HT-29 (cell line): Measurements from ENCODE around the gene MIB2. TPM values are rescaled to one million over a fixed set of nuclear protein-coding genes. Genes with fewer than 3 reads are reported as not detected.
"Not testable (repeated sequence)": the region's sequence is repeated elsewhere in the genome, so short reads cannot be mapped to it uniquely, and the experiment has no call there.

Source experiments
- DNase-seq: peaks from one replicate; pipeline ENCODE4 v3.0.0-alpha.2; 2015; ENCODE audit warnings: low spot score
- total RNA-seq: library from RNA; depleted of rRNA; stranded (reverse); fragments of >200 nt; shearing (Covaris generic); gene quantifications from 2 replicates; pipeline ENCODE4 v1.2.3, GENCODE V29; 2014; rRNA removed

Gene MIB2
- 65.3 and 89.0 TPM in 2 replicates for total RNA-seq

GRCh38 chr1:1615256-1616044 is at the start of gene MIB2:
TSS of gene MIB2 (plus strand) at chr1:1615500. CDS start at chr1:1623453, 7,953 bp downstream.
- peak; percentile 97 for DNase-seq

DNA sequence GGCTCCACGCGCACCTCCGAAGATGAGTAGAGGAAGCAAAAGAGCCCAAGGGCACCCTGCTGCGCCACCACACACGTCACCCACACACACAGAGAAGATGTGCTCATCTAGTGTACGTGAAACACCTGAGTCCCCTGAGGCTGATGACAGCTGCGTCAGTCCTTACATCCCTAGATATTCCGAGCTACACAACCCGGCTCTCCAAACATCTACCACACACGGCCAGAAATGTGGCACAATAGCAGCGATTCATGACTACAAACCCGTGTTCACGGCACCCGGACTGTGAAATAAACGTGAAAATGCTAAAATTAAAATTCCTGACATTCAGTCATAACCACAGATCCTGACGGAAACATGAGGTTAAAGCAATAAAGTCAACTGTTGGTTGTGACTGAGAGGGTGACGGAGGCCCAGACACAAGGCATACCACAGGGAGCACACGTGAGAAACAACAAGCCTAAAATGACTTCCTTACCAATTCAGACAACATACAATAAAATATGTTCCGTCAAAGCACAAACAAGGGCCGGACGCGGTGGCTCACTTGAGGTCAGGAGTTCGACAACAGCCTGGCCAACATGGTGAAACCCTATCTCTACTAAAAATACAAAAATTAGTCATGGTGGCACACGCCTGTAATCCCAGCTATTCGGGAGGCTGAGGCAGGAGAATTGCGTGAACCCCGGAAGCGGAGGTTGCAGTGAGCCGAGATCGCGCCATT is 48.0 kb upstream of the MIB2 start:
- DNase-seq = no peak

DNA sequence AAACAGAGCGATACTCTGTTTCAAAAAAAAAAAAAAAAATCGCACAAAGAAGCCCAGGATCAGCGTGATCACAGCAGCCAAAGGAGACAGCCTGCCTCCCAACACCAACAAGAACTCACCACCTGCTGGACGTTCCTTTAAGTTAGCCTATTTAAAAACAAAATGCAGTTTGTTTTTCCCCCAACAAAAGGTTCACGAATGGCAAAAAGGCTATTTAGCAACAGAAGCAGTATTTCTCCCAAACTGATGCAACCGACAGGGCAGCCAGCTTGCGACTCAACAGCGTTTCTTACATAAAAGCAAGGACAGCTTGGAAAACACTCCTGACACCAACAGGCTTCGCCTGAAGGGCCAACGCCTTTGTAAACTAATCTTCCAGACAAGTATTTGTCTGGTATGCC is 47.4 kb upstream of the MIB2 start:
- no peak for DNase-seq

- DNase-seq = no peak
Observed at GRCh38 chr1:1569341-1569740, 46.0 kb upstream of the MIB2 start.

DNA sequence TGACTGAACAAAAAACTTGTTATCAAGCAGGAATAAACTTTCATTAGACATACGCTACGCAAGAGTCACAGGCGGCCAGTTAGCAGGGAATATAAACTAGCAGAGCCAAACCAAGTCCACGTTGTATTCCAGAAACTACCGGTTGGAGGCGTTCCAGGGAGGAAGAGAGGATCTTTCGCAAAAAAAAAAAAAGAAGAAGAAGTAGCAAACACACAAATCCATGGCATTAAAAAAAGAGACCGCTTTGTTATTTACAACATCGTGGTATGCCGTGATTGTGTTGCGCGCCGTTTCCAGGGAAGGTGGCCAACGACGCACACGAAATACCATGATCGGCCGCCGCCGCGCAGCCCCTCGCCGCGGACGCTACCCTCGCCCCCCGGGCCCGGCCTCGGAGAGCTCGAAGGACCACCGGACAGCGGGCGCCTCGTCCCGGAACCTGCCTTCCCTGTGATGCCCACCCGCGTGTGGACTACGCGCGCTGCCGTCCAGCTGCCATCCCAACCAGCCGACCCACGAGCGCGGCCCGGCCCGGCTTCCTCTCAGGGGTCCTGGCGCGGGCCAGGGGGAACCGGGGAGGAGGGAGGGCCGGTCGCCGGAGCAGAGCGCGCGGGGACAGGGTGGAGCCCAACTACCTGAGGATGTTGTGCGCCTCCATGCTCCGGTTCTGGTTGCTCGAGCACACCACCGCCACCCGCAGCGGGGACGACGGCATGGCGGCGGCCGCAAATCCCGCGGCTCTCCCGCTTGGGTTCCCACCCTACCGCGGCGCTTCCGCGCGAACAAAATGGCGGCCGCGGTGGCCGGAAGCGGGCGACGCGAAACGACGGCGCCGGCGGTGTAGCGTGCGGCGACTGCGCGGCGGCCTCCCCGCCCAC is 41.2 kb upstream of the MIB2 start:
- peak; percentile 67 for DNase-seq

- DNase-seq = peak; percentile 94
Observed at GRCh38 chr1:1574721-1575537, 40.4 kb upstream of the MIB2 start, which contains the start of gene SSU72. TSS of gene SSU72 (minus strand) at chr1:1574863. CDS start at chr1:1574557, 306 bp downstream.

GRCh38 chr1:1577367-1578011 is 37.8 kb upstream of the MIB2 start:
- DNase-seq = no peak

DNA sequence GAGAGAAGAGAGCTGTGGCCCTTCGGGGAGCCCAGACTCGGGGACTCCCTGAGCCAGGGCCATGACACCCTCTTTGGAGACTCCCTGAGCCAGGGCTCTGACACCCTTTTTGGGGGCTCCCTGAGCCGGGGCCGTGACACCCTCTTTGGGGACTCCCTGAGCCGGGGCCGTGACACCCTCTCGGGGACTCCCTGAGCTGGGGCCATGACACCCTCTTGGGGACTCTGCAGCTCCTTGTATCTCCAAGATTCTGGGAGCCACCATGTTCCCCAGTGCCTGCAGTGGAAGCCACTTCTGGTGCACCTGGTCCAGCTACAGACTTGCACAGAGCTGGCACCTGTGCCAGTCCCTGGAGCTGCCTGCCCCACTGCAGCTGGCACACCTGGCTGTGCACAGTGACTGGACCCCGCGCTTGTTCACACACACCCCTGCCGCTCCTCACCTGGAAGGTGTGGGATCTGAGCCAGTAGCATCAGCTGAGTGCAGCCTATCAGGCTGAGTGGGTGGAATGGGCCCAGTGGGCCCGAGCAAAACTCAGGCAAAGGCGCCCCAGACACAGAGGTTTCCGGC is 36.8 kb upstream of the MIB2 start:
- no peak for DNase-seq

- DNase-seq = no peak
Observed at GRCh38 chr1:1582585-1583346, 32.5 kb upstream of the MIB2 start.

- no peak for DNase-seq
Observed at GRCh38 chr1:1583347-1584010, 31.8 kb upstream of the MIB2 start.

DNA sequence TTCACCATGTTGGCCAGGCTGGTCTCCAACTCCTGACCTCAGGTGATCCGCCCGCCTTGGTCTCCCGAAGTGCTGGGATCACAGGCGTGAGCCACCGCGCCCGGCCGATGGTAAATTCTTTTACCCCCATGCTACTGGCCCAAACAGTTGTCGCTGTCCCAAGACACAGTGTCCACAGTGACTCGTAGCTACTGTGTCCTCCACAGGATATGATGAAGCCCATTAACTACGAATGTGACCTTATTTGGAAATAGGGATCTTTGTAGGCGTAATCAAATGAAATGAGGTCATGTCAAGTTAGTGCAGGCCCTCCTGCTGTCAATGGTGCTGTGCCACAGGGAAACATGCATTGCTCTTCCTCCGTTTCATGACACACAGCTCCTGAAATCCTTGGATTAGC is 23.8 kb upstream of the MIB2 start:
- no peak for DNase-seq

GRCh38 chr1:1593834-1594601 is 21.3 kb upstream of the MIB2 start:
- no peak for DNase-seq

DNA sequence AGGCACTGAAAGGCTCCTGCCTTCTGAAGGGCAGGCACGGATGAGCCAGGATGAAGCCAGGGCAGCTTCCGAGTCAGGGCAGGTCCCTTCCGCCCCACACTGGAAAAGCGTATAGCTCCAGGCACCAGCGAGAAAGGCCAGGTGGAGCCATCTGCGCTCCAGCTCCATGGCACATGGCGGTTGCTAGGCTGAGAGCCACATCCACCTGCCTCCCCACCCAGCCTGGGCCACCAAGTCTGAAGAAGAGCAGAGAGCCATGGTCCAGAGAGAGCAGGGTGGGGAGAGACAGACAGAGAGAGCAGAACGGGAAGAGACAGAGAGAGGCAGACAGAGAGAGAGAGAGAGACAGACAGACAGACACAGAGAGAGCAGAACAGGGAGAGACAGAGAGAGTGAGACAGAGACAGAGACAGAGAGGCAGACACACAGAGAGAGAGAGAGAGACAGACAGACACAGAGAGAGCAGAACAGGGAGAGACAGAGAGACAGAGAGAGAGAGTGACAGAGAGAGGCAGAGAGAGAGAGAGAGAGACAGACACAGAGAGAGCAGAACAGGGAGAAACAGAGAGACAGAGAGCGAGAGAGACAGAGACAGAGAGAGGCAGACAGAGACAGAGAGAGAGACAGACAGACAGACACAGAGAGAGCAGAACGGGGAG is 20.6 kb upstream of the MIB2 start:
- peak; percentile 42 for DNase-seq

DNA sequence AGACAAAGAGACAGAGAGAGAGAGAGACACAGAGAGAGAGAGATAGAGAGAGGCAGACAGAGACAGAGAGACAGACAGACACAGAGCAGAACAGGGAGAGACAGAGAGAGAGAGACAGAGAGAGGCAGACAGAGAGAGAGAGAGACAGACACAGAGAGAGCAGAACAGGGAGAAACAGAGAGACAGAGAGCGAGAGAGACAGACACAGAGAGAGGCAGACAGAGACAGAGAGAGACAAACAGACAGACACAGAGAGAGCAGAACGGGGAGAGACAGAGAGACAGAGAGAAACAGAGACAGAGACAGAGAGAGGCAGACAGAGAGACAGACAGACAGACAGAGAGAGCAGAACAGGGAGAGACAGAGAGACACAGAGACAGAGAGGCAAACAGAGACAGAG is 20.0 kb upstream of the MIB2 start:
- not testable (repeated sequence) for DNase-seq

- DNase-seq = no peak
Observed at GRCh38 chr1:1596493-1597274, 18.6 kb upstream of the MIB2 start.

DNA sequence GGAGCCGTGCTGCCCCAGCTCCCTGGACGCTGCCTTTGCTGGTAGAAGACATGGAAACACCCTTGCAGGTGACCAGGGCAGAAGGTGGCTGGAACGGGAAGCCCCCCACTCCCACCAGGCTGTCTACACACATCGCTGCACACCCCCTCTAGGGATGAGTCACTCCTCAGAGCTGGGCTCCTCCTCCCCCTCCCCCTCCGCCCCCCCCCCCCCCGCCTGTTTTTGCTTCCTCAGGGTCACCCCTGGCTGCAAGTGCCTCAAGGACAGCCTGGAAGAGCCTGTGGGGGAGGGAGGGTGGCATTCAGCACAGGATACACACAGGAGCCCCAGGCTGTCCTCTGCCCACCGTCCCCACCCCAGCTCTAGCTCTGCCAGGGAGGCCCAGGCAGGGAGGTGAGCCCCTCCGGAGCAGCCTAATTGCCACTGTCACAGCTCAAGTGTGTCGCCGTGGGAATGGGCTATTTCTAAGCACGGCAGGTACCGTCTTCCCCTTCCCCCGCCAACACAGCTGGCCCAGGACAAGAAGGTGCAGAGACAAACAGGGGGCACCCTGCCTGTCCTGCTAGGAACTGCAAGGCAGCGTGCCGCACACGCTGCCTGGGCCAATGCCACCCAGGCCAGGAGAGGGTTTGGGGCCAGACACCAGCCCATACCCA is 17.9 kb upstream of the MIB2 start:
- peak; percentile 41 for DNase-seq
